H9 (cell line): ENCODE results near the gene CHSY1. TPM values are rescaled to one million over a fixed set of nuclear protein-coding genes. Genes with fewer than 3 reads are reported as not detected.
A peak's percentile ranks its signal among the peaks of the same experiment; 100 is the strongest.

Experiments used
- DNase-seq: peaks from one replicate; pipeline ENCODE4 v3.0.0-alpha.2; 2017
- H2AFZ ChIP-seq: one replicate; pipeline ENCODE4 v1.6.1; 2013; ENCODE audit warnings: mild to moderate bottlenecking, low read length, control low read depth, moderate library complexity
- H2AK5ac ChIP-seq: 2 replicates; pipeline ENCODE4 v1.6.1; 2013; ENCODE audit warnings: low read length, control low read depth, mixed read lengths; ENCODE audit not compliant: insufficient read length
- H2BK120ac ChIP-seq: one replicate; pipeline ENCODE4 v1.6.1; 2013; ENCODE audit warnings: low read depth, mild to moderate bottlenecking, low read length, control low read depth, inconsistent platforms; ENCODE audit not compliant: poor library complexity, severe bottlenecking
- H2BK12ac ChIP-seq: 2 replicates; pipeline ENCODE4 v1.6.1; 2013; ENCODE audit warnings: low read length, control low read depth, mixed read lengths, low read depth; ENCODE audit not compliant: insufficient read length
- H2BK15ac ChIP-seq: 2 replicates; pipeline ENCODE4 v1.6.1; 2013; ENCODE audit warnings: low read depth, low read length, control low read depth
- H2BK20ac ChIP-seq: one replicate; pipeline ENCODE4 v1.6.1; 2013; ENCODE audit warnings: low read depth, mild to moderate bottlenecking, low read length, control low read depth, inconsistent platforms; ENCODE audit not compliant: poor library complexity, severe bottlenecking
- H2BK5ac ChIP-seq: 2 replicates; pipeline ENCODE4 v1.6.1; 2013; ENCODE audit warnings: low read length, control low read depth, mixed read lengths; ENCODE audit not compliant: insufficient read length
- H3K14ac ChIP-seq: 2 replicates; pipeline ENCODE4 v1.6.1; 2013; ENCODE audit warnings: low read length, control low read depth; ENCODE audit not compliant: insufficient read depth
- H3K18ac ChIP-seq: 2 replicates; pipeline ENCODE4 v1.6.1; 2013; ENCODE audit warnings: low read depth, mild to moderate bottlenecking, mixed read lengths, low read length, control low read depth; ENCODE audit not compliant: insufficient read length
- H3K23ac ChIP-seq: 2 replicates; pipeline ENCODE4 v1.6.1; 2013; ENCODE audit warnings: low read length, control low read depth, mixed read lengths, low read depth; ENCODE audit not compliant: insufficient read length
- H3K23me2 ChIP-seq: 2 replicates; pipeline ENCODE4 v1.6.1; 2013; ENCODE audit warnings: low read depth, mild to moderate bottlenecking, mixed read lengths, low read length, control low read depth; ENCODE audit not compliant: insufficient read length, poor library complexity, severe bottlenecking
- H3K27ac ChIP-seq: 2 replicates; pipeline ENCODE4 v1.5.1; 2013; ENCODE audit warnings: low read length, control low read depth, mixed read lengths, low read depth; ENCODE audit not compliant: insufficient read length
- H3K27me3 ChIP-seq: 2 replicates; pipeline ENCODE4 v1.6.1; 2013; ENCODE audit warnings: low read length, control low read depth, inconsistent platforms; ENCODE audit not compliant: insufficient read depth
- H3K4ac ChIP-seq: 2 replicates; pipeline ENCODE4 v1.6.1; 2013; ENCODE audit warnings: low read depth, mild to moderate bottlenecking, control low read depth, inconsistent platforms, low read length, moderate library complexity
- H3K4me1 ChIP-seq: 2 replicates; pipeline ENCODE4 v1.6.1; 2013; ENCODE audit warnings: low read length, control low read depth, inconsistent platforms; ENCODE audit not compliant: insufficient read depth
- H3K4me2 ChIP-seq: 2 replicates; pipeline ENCODE4 v1.6.1; 2013; ENCODE audit warnings: low read length, control low read depth, mixed read lengths; ENCODE audit not compliant: insufficient read length, insufficient read depth
- H3K56ac ChIP-seq: 2 replicates; pipeline ENCODE4 v1.6.1; 2013; ENCODE audit warnings: low read depth, mild to moderate bottlenecking, mixed read lengths, low read length, control low read depth; ENCODE audit not compliant: insufficient read length
- H3K79me1 ChIP-seq: 2 replicates; pipeline ENCODE4 v1.6.1; 2013; ENCODE audit warnings: low read depth, mild to moderate bottlenecking, moderate library complexity, low read length, control low read depth, inconsistent platforms; ENCODE audit not compliant: insufficient read depth, poor library complexity, severe bottlenecking
- H3K79me2 ChIP-seq: 2 replicates; pipeline ENCODE4 v1.6.1; 2013; ENCODE audit warnings: low read length, control low read depth, inconsistent platforms; ENCODE audit not compliant: insufficient read depth
- H3K9ac ChIP-seq: 2 replicates; pipeline ENCODE4 v1.6.1; 2013; ENCODE audit warnings: low read length, control low read depth, mixed read lengths; ENCODE audit not compliant: insufficient read length; ENCODE audit errors: extremely low read depth
- H3K9me3 ChIP-seq: one replicate; pipeline ENCODE4 v1.6.1; 2013; ENCODE audit warnings: low read depth, low read length, inconsistent platforms; ENCODE audit not compliant: control insufficient read depth
- H3T11ph ChIP-seq: one replicate; pipeline ENCODE4 v1.6.1; 2013; ENCODE audit warnings: mild to moderate bottlenecking, low read length, control low read depth, inconsistent platforms
- H4K20me1 ChIP-seq: one replicate; pipeline ENCODE4 v1.6.1; 2013; ENCODE audit not compliant: control insufficient read depth, insufficient read length, insufficient read depth
- H4K5ac ChIP-seq: 2 replicates; pipeline ENCODE4 v1.6.1; 2013; ENCODE audit warnings: low read depth, mild to moderate bottlenecking, mixed read lengths, low read length, control low read depth; ENCODE audit not compliant: insufficient read length
- H4K8ac ChIP-seq: replicated peaks from 2 replicates; pipeline ENCODE4 v1.6.1; 2013; ENCODE audit warnings: low read length, control low read depth, mixed read lengths, low read depth; ENCODE audit not compliant: insufficient read length
- H4K91ac ChIP-seq: 2 replicates; pipeline ENCODE4 v1.6.1; 2013; ENCODE audit warnings: low read depth, mild to moderate bottlenecking, moderate library complexity, mixed read lengths, low read length, control low read depth; ENCODE audit not compliant: insufficient read length
- H3K27ac Mint-ChIP-seq, 3 experiments: 2 replicates in 2 of 3; 3 replicates in 1 of 3; pipeline ENCODE4 v1.8.0; 2020 to 2021; ENCODE audit warnings: mixed read lengths in 3 of 3, mild to moderate bottlenecking in 1 of 3, moderate library complexity in 1 of 3
- H3K27me3 Mint-ChIP-seq: 2 replicates; pipeline ENCODE4 v1.8.0; 2021; ENCODE audit warnings: low read depth, mild to moderate bottlenecking, moderate library complexity, mixed read lengths
- H3K36me3 Mint-ChIP-seq, 3 experiments: 2 replicates in 2 of 3; 3 replicates in 1 of 3; pipeline ENCODE4 v1.8.0; 2020 to 2021; ENCODE audit warnings: low read depth in 3 of 3, mixed read lengths in 3 of 3; ENCODE audit not compliant: insufficient read depth in 1 of 3
- H3K4me1 Mint-ChIP-seq, 2 experiments: 2 replicates each; pipeline ENCODE4 v1.8.0; 2020; ENCODE audit warnings: mixed read lengths in 2 of 2
- H3K4me3 Mint-ChIP-seq, 2 experiments: 2 replicates in 1 of 2; 3 replicates in 1 of 2; pipeline ENCODE4 v1.8.0; 2020 to 2021; ENCODE audit warnings: mild to moderate bottlenecking in 2 of 2, mixed read lengths in 2 of 2, moderate library complexity in 1 of 2
- H3K9me3 Mint-ChIP-seq, 2 experiments: 2 replicates in 1 of 2; 3 replicates in 1 of 2; pipeline ENCODE4 v1.8.0; 2020; ENCODE audit warnings: mild to moderate bottlenecking in 2 of 2, mixed read lengths in 2 of 2, moderate library complexity in 1 of 2
- CTCF ChIP-seq: fragments of 200-600 bp; sonication (generic); conservative IDR thresholded peaks from 3 replicates; pipeline ENCODE4 v1.8.0; 2021; ENCODE audit warnings: antibody characterized with exemption, mild to moderate bottlenecking
- WGBS: extraction: QIAGEN DNeasy Blood & Tissue Kit; methylation state at CpG from one replicate; pipeline ENCODE4 v1.1.7; 2013; ENCODE audit warnings: missing lambda C conversion rate, low lambda C conversion rate, mixed read lengths; ENCODE audit not compliant: insufficient read length; ENCODE audit errors: extremely low coverage; 5-methylcytosine and 5-hydroxymethylcytosine counted together
- total RNA-seq: library from RNA; stranded (reverse); gene quantifications from 2 replicates; pipeline ENCODE4 v1.2.1, GENCODE V29; 2021

Gene CHSY1
- total RNA-seq, 1 experiment from 2014 or later: 68.3 TPM

DNA sequence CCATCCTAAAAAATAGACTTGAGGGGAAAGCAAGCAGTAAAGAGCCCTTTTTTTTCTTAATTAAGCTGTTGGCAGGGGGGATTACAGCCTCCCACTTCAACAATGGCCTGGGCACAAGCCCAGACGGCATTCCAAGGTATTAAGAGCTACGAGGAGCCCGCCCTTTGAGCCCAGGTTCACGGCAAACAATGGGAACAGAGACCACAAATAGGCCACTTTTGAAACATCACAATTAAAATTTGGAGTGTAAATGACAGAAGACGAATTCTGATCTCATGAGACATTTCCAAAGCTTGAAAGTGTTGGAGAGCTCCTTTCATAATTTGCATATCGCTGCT, 8.9 kb downstream of the CHSY1 start:
- H3K56ac ChIP-seq: no peak overlapping the region
- no peak overlapping the region for H4K91ac ChIP-seq
- no peak overlapping the region for H3K27ac ChIP-seq
- no peak overlapping the region for H3K4me2 ChIP-seq
- H3K9ac ChIP-seq: no peak overlapping the region
- no peak overlapping the region for H3K23ac ChIP-seq
- H2BK20ac ChIP-seq: no peak overlapping the region
- no peak overlapping the region for H2BK12ac ChIP-seq
- H2BK5ac ChIP-seq: no peak overlapping the region
- no peak overlapping the region for H2AK5ac ChIP-seq
- no peak overlapping the region for H3K4me3 Mint-ChIP-seq
- H2BK120ac ChIP-seq: no peak overlapping the region
- no peak overlapping the region for H2AFZ ChIP-seq
- no peaks in the 10 kb centered on the region for H3K23me2 ChIP-seq
- H4K5ac ChIP-seq: no peak overlapping the region
- H3K79me2 ChIP-seq: peaks cover 76% of the 10 kb centered on the region
- no peak overlapping the region for H3T11ph ChIP-seq
- H4K8ac ChIP-seq: no peak overlapping the region
- H3K27ac Mint-ChIP-seq: peak overlapping the region in 1 of 3 experiments; percentile 33; a peak in 1 of 7 replicates
- peaks cover 58 to 74% of the 10 kb centered on the region in 2 experiments for H3K4me1 Mint-ChIP-seq
- H3K9me3 ChIP-seq: no peaks in the 10 kb centered on the region
- no peaks in the 10 kb centered on the region for H3K27me3 ChIP-seq
- H2BK15ac ChIP-seq: no peak overlapping the region
- no peak overlapping the region for H3K14ac ChIP-seq
- H3K79me1 ChIP-seq: peaks cover 6% of the 10 kb centered on the region
- WGBS: no CpG with 5 or more reads among the region's 6 CpGs
- no peak overlapping the region for H3K4ac ChIP-seq
- no peaks in the 10 kb centered on the region for H3K27me3 Mint-ChIP-seq
- DNase-seq: no peak
- H3K4me1 ChIP-seq: peaks cover 11% of the 10 kb centered on the region
- no peak overlapping the region for H3K18ac ChIP-seq
- TF ChIP-seq CTCF: no peak
- peaks cover 0 to 10% (median 4%) of the 10 kb centered on the region in 3 experiments; a peak in 4 of 7 replicates for H3K36me3 Mint-ChIP-seq
- peaks cover 5% of the 10 kb centered on the region for H4K20me1 ChIP-seq
- H3K9me3 Mint-ChIP-seq: no peaks in the 10 kb centered on the region
